ENCODE data around the gene TKT. TPM values are rescaled to one million over a fixed set of nuclear protein-coding genes. Genes with fewer than 3 reads are reported as not detected.
A peak's percentile ranks its signal among the peaks of the same experiment; 100 is the strongest.

TKT gene
- total and polyA plus RNA-seq, 7 donors: 10.5 to 51.9 (median 23.1) TPM

GRCh38 chr3:53185761-53186465 lies 69.9 kb downstream of the TKT start:
- no peak for TF ChIP-seq CTCF (IDR thresholded peaks at IDR 0.05)
- Histone ChIP-seq H3K4me1 (no peaks in the 10 kb centered on the region), H3K36me3 (ENCODE audit: insufficient read depth in 1 of 2, low read depth in 1 of 2) (peaks cover 0 to 35% of the 10 kb centered on the region in 2 donors), H3K9me3 (no peaks in the 10 kb centered on the region), H3K4me3 (no peak overlapping the region), H3K27ac (no peak overlapping the region), H3K27me3 (ENCODE audit: insufficient read depth in 3 of 3, low read length in 2 of 3) (no peaks in the 10 kb centered on the region)
- peak in 1 of 2 donors; percentile 36 for DNase-seq
- intact Hi-C loops (cut with DNase I): no loop called here
- no peak for ATAC-seq
- 91 to 93% (median 93%) methylated on average over 19 to 20 of the region's 20 CpGs for WGBS, 3 donors

- TF ChIP-seq CTCF (IDR thresholded peaks at IDR 0.05): no peak
These were observed 71.1 kb downstream of the TKT start for GRCh38 chr3:53184701-53185100.

GRCh38 chr3:53183514-53183913 lies 72.3 kb downstream of the TKT start:
- WGBS, 3 donors: 95 to 99% (median 97%) methylated on average over 8 to 9 of the region's 9 CpGs
- peaks cover 0 to 33% of the 10 kb centered on the region in 2 donors for H3K36me3 ChIP-seq (ENCODE audit: insufficient read depth in 1 of 2, low read depth in 1 of 2)
- no peak for TF ChIP-seq CTCF (IDR thresholded peaks at IDR 0.05)
- ATAC-seq (no peak), DNase-seq (no peak)
- no peaks in the 10 kb centered on the region for H3K9me3 ChIP-seq
- no peaks in the 10 kb centered on the region for H3K4me1 ChIP-seq
- intact Hi-C loops (cut with DNase I): no loop called here
- H3K27ac ChIP-seq: no peak overlapping the region
- no peaks in the 10 kb centered on the region for H3K27me3 ChIP-seq (ENCODE audit: insufficient read depth in 3 of 3, low read length in 2 of 3)
- no peak overlapping the region for H3K4me3 ChIP-seq

More at GRCh38 chr3:53184701-53185100, 71.1 kb downstream of the TKT start:
- intact Hi-C loops (cut with DNase I): no loop called here
- ATAC-seq (no peak), DNase-seq (no peak)
- peaks cover 0 to 34% of the 10 kb centered on the region in 2 donors for H3K36me3 ChIP-seq (ENCODE audit: insufficient read depth in 1 of 2, low read depth in 1 of 2)
- H3K4me1 ChIP-seq: no peaks in the 10 kb centered on the region
- no peak overlapping the region for H3K4me3 ChIP-seq
- no peaks in the 10 kb centered on the region for H3K27me3 ChIP-seq (ENCODE audit: insufficient read depth in 3 of 3, low read length in 2 of 3)
- no peaks in the 10 kb centered on the region for H3K9me3 ChIP-seq
- no peak overlapping the region for H3K27ac ChIP-seq
- 89 to 92% (median 90%) methylated on average over 7 of the region's 7 CpGs for WGBS, 3 donors

GRCh38 chr3:53182764-53183355 lies 73.0 kb downstream of the TKT start:
- Histone ChIP-seq H3K9me3 (no peaks in the 10 kb centered on the region), H3K27ac (no peak overlapping the region), H3K4me1 (no peaks in the 10 kb centered on the region), H3K4me3 (no peak overlapping the region), H3K36me3 (ENCODE audit: insufficient read depth in 1 of 2, low read depth in 1 of 2) (peaks cover 0 to 33% of the 10 kb centered on the region in 2 donors), H3K27me3 (ENCODE audit: insufficient read depth in 3 of 3, low read length in 2 of 3) (no peaks in the 10 kb centered on the region)
- DNase-seq (no peak), ATAC-seq (no peak)
- WGBS, 3 donors: 79 to 80% (median 79%) methylated on average over 20 of the region's 20 CpGs
- no peak for TF ChIP-seq CTCF (IDR thresholded peaks at IDR 0.05)
- intact Hi-C loops (cut with DNase I): no loop called here
